HepG2 (cell line): ENCODE data around the gene DOCK10. TPM values are rescaled to one million over a fixed set of nuclear protein-coding genes. Genes with fewer than 3 reads are reported as not detected.

Experiments
- ATAC-seq: fragments of 200-7000 bp; cut with Tn5 transposase; 3 replicates; pipeline ENCODE4 v1.9.1; 2020; ENCODE audit warnings: mild to moderate bottlenecking, moderate library complexity
- BruUV-seq: library from RNA; stranded (reverse); fragments of 400-500 nt; replicated peaks from 2 replicates; lab custom pipeline; 2021; lab: Mats Ljungman, UMichigan
- CTCF ChIA-PET: fragments of 300-600 bp; formaldehyde crosslinking; extraction: SDS; loops from one replicate; lab custom pipeline; 2021; ENCODE audit warnings: low total read pairs, inconsistent platforms, low intra/inter-chr PET ratio; lab: Yijun Ruan, JAX
- POLR2A ChIA-PET: fragments of 350-600 bp; sonication (Branson Sonifier 250); formaldehyde crosslinking; loops from one replicate; lab custom pipeline; 2020; ENCODE audit warnings: antibody characterized with exemption, inconsistent platforms; lab: Yijun Ruan, JAX
- DNase-seq: peaks from one replicate; pipeline ENCODE4 v3.0.0-alpha.2; 2015; ENCODE audit warnings: low spot score
- FAIRE-seq: peaks from 3 replicates; lab custom pipeline; 2011; peaks lifted over from hg19 to GRCh38; lab: Jason Lieb, UNC
- H2AFZ ChIP-seq: one replicate; pipeline ENCODE4 v1.6.1; 2011; ENCODE audit warnings: low read length, inconsistent platforms
- H3K27ac ChIP-seq: fragments of 300-600 bp; 3 replicates; pipeline ENCODE4 v1.8.0; 2011; ENCODE audit warnings: mixed run types, mild to moderate bottlenecking, mixed read lengths, low read length, inconsistent platforms; ENCODE audit not compliant: insufficient read depth; ENCODE audit errors: extremely low read length
- H3K27me3 ChIP-seq, 2 experiments: fragments of 200-600 bp in 1 of 2; 2 replicates in 1 of 2; 3 replicates in 1 of 2; pipeline versions ENCODE4 v1.6.0 to v1.8.0; 2011; ENCODE audit warnings: low read length in 2 of 2, mild to moderate bottlenecking in 2 of 2, moderate library complexity in 2 of 2, inconsistent platforms in 1 of 2; ENCODE audit not compliant: insufficient read depth in 2 of 2, control insufficient read depth in 1 of 2
- H3K36me3 ChIP-seq, 2 experiments: fragments of 200-600 bp in 1 of 2; replicated peaks in 1 of 2; 2 replicates in 1 of 2; 3 replicates in 1 of 2; pipeline versions ENCODE4 v1.5.1 to v1.8.0; 2011; ENCODE audit warnings: low read length in 2 of 2, inconsistent platforms in 1 of 2; ENCODE audit not compliant: insufficient read depth in 2 of 2, control insufficient read depth in 1 of 2
- H3K4me1 ChIP-seq: 2 replicates; pipeline ENCODE4 v1.5.1; 2012; ENCODE audit warnings: low read length, inconsistent platforms; ENCODE audit not compliant: insufficient read depth
- H3K4me2 ChIP-seq: 2 replicates; pipeline ENCODE4 v1.6.0; 2011; ENCODE audit warnings: low read depth, low read length, inconsistent platforms
- H3K4me3 ChIP-seq, 3 experiments: fragments of 200-600 bp in 1 of 3; sonication (generic), shearing (Covaris generic) in 1 of 3; replicated peaks in 1 of 3; 2 replicates each; pipeline ENCODE4 v1.5.1; 2011 to 2016; ENCODE audit warnings: low read length in 3 of 3, inconsistent platforms in 2 of 3, low read depth in 2 of 3, mild to moderate bottlenecking in 2 of 3, control low read depth in 1 of 3, mixed read lengths in 1 of 3; ENCODE audit not compliant: insufficient read depth in 1 of 3
- H3K79me2 ChIP-seq: one replicate; pipeline ENCODE4 v1.6.1; 2011; ENCODE audit warnings: low read length, inconsistent platforms; ENCODE audit not compliant: insufficient read depth
- H3K9ac ChIP-seq: 2 replicates; pipeline ENCODE4 v1.6.0; 2011; ENCODE audit warnings: mild to moderate bottlenecking, low read depth, low read length, inconsistent platforms; ENCODE audit not compliant: insufficient read depth
- H3K9me3 ChIP-seq: 2 replicates; pipeline ENCODE4 v1.5.1; 2012; ENCODE audit warnings: mild to moderate bottlenecking, low read length
- H4K20me1 ChIP-seq: 2 replicates; pipeline ENCODE4 v1.6.0; 2011; ENCODE audit warnings: inconsistent platforms, mild to moderate bottlenecking, low read length, moderate library complexity; ENCODE audit not compliant: insufficient read depth
- DNMT3B ChIP-seq: conservative IDR thresholded peaks from 2 replicates; pipeline ENCODE4 v1.6.1; 2016; ENCODE audit warnings: missing biosample characterization, control low read depth
- HNRNPK ChIP-seq: fragments of 200-400 bp; formaldehyde crosslinking; IDR thresholded peaks from 2 replicates; pipeline ENCODE4 v1.6.1; 2018; ENCODE audit warnings: low read length, low read depth, moderate library complexity, mild to moderate bottlenecking; ENCODE audit not compliant: poor library complexity, severe bottlenecking
- HOXA5 ChIP-seq: sonication (generic); formaldehyde crosslinking; IDR thresholded peaks from 2 replicates; pipeline ENCODE4 v1.4.0; 2020; ENCODE audit warnings: missing genetic modification reagents
- NFIB ChIP-seq: sonication (generic); formaldehyde crosslinking; IDR thresholded peaks from 2 replicates; pipeline ENCODE4 v1.9.0; 2021; ENCODE audit warnings: missing genetic modification reagents, mild to moderate bottlenecking, borderline replicate concordance
- NONO ChIP-seq, 2 experiments: fragments of 450-650 bp in 1 of 2; sonication (generic) in 1 of 2; formaldehyde crosslinking in 1 of 2; IDR thresholded peaks in 1 of 2; conservative IDR thresholded peaks in 1 of 2; 2 replicates each; pipeline versions ENCODE4 v1.6.1 to v1.8.0; 2017 to 2022; ENCODE audit warnings: mild to moderate bottlenecking in 1 of 2, missing genetic modification reagents in 1 of 2, moderate library complexity in 1 of 2
- RORA ChIP-seq: sonication (generic); formaldehyde crosslinking; IDR thresholded peaks from 2 replicates; pipeline ENCODE4 v1.5.0; 2020; ENCODE audit warnings: mild to moderate bottlenecking, missing genetic modification reagents, moderate library complexity
- SSRP1 ChIP-seq: IDR thresholded peaks from 2 replicates; pipeline ENCODE4 v1.6.1; 2016; ENCODE audit warnings: control low read depth
- ZFP37 ChIP-seq: sonication (generic); formaldehyde crosslinking; IDR thresholded peaks from 2 replicates; pipeline ENCODE4 v1.4.0; 2020; ENCODE audit warnings: missing genetic modification reagents, borderline replicate concordance
- ZNF121 ChIP-seq: sonication (generic); formaldehyde crosslinking; IDR thresholded peaks from 2 replicates; pipeline ENCODE4 v1.5.0; 2020; ENCODE audit warnings: mild to moderate bottlenecking, missing genetic modification reagents
- ZNF44 ChIP-seq: sonication (generic); formaldehyde crosslinking; IDR thresholded peaks from 2 replicates; pipeline ENCODE4 v1.5.1; 2020; ENCODE audit warnings: mild to moderate bottlenecking, missing genetic modification reagents
- ZNF709 ChIP-seq: sonication (generic); formaldehyde crosslinking; IDR thresholded peaks from 2 replicates; pipeline ENCODE4 v1.5.0; 2020; ENCODE audit warnings: mild to moderate bottlenecking, missing genetic modification reagents
- WGBS: methylation state at CpG from one replicate; pipeline ENCODE4 v1.1.6; 2017; ENCODE audit warnings: low lambda C conversion rate; 5-methylcytosine and 5-hydroxymethylcytosine counted together
- in situ Hi-C: cut with HindIII; loops from 2 replicates; pipeline ENCODE4 v1.10.0; 2017; ENCODE audit warnings: low pct_unique_long_range_greater_than_20kb; ENCODE audit not compliant: extremely low pct_ligation_motif_present
- intact Hi-C: fragments of 100-400 bp; cut with micrococcal nuclease; formaldehyde crosslinking; loops from one replicate; pipeline ENCODE4 v1.10.0; 2022; ENCODE audit not compliant: unreplicated experiment
- polyA plus RNA-seq, 8 experiments: library from polyadenylated mRNA; depleted of rRNA in 3 of 8; stranded (reverse) in 7 of 8; unstranded in 1 of 8; fragments of >200 nt; fragmentation: Illumina TruSeq in 4 of 8; extraction: Trizol in 4 of 8; gene quantifications; 2 replicates each; pipeline versions ENCODE4 v1.2.1 to v1.2.3, GENCODE V29; 2011 to 2016; ENCODE audit warnings: low read depth in 4 of 8, missing spikeins in 1 of 8, mixed read lengths in 1 of 8; ENCODE audit not compliant: insufficient read depth in 1 of 8
- total RNA-seq, 5 experiments: library from RNA; depleted of rRNA; stranded (reverse); fragments of >200 nt; fragmentation: Illumina TruSeq; extraction: Trizol; gene quantifications; 2 replicates each; pipeline ENCODE4 v1.2.3, GENCODE V29; 2016; ENCODE audit warnings: low read depth in 1 of 5
- TF ChIP-seq, protein P1 (sequence below): sonication (generic); formaldehyde crosslinking; IDR thresholded peaks from 2 replicates; pipeline ENCODE4 v1.4.0; 2020; ENCODE audit warnings: missing genetic modification reagents
- TF ChIP-seq, protein P2 (sequence below): sonication (generic); formaldehyde crosslinking; IDR thresholded peaks from 2 replicates; pipeline ENCODE4 v1.5.1; 2020; ENCODE audit warnings: mild to moderate bottlenecking, missing genetic modification reagents, moderate library complexity
- TF ChIP-seq, protein P3 (sequence below): sonication (generic); formaldehyde crosslinking; IDR thresholded peaks from 2 replicates; pipeline ENCODE4 v1.5.1; 2020; ENCODE audit warnings: missing genetic modification reagents, mild to moderate bottlenecking, borderline replicate concordance
- TF ChIP-seq, protein P4 (sequence below): sonication (generic); formaldehyde crosslinking; IDR thresholded peaks from 2 replicates; pipeline ENCODE4 v1.8.0; 2022; ENCODE audit warnings: mild to moderate bottlenecking, missing genetic modification reagents

Gene DOCK10
- total and polyA plus RNA-seq, 2 of the 13 experiments (the other 11 are each of a cell fraction or from before 2014, with no cell fraction given), result not detected

DNA sequence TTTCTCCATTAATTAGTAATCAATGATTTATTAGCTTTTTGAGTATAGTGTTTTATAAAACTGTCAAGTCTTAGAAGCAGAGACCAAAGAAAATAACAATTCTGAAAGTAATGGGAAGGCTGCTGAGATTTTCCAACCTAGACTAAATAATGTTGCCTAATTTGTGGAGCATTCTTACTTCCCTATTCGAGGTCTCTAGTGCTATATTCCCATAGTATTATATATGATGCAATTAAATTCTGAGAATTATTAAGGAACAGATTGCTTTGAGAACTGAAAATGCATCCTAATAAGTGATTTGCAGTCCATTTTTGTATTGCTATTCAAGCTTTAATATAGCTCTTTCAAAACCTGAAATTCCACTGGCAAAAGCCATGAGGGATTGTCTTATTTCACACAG lies 27.7 kb upstream of the DOCK10 start (continued):
- TF ChIP-seq HNRNPK, result no peak

DNA sequence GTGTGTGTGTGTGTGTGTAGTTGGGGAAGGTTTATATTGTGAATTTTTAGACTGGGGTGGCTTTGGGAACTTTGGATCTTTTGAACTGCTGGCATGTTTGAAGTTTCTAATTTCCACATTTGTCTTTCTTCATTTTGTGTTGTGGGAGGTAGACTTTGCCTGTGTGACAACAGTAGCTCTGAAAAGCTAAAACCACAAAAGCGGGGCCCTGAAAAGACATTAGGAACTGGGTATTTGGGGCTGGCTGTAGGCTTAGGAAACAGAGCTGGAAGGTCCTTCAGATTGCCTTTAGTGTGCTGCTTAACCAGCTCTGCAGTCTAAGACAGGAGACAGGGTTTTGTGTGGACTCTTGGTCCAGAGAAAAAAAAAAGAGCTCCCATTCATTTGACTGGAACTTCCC lies 27.2 kb upstream of the DOCK10 start:
- no peaks in the 10 kb centered on the region; a peak in 1 of 5 replicates for H3K36me3 ChIP-seq
- WGBS, result 15% methylated on average over 1 of the region's 1 CpG
- no peak overlapping the region for H3K9ac ChIP-seq
- no peak for DNase-seq
- no peak overlapping the region for H3K27ac ChIP-seq
- in situ Hi-C loops (no loop called here), intact Hi-C loops (no loop called here)
- POLR2A ChIA-PET, result no interaction called here
- FAIRE-seq, result no peak
- H3K9me3 ChIP-seq, result peaks cover 39% of the 10 kb centered on the region
- no peaks in the 10 kb centered on the region for H3K27me3 ChIP-seq
- no peak overlapping the region for H3K4me2 ChIP-seq
- TF ChIP-seq NONO (IDR thresholded peaks at IDR 0.05) (no peak), NONO (CRISPR knock-in tag; conservative IDR thresholded peaks at IDR 0.05) (no peak), NFIB (CRISPR knock-in tag) (no peak), ZNF121 (CRISPR knock-in tag) (no peak), HOXA5 (CRISPR knock-in tag) (no peak), DNMT3B (no peak), RORA (no peak), ZNF44 (no peak), ZFP37 (CRISPR knock-in tag) (no peak), ZNF709 (CRISPR knock-in tag) (no peak), SSRP1 (CRISPR knock-in tag) (no peak)
- TF ChIP-seq, protein P1, sequence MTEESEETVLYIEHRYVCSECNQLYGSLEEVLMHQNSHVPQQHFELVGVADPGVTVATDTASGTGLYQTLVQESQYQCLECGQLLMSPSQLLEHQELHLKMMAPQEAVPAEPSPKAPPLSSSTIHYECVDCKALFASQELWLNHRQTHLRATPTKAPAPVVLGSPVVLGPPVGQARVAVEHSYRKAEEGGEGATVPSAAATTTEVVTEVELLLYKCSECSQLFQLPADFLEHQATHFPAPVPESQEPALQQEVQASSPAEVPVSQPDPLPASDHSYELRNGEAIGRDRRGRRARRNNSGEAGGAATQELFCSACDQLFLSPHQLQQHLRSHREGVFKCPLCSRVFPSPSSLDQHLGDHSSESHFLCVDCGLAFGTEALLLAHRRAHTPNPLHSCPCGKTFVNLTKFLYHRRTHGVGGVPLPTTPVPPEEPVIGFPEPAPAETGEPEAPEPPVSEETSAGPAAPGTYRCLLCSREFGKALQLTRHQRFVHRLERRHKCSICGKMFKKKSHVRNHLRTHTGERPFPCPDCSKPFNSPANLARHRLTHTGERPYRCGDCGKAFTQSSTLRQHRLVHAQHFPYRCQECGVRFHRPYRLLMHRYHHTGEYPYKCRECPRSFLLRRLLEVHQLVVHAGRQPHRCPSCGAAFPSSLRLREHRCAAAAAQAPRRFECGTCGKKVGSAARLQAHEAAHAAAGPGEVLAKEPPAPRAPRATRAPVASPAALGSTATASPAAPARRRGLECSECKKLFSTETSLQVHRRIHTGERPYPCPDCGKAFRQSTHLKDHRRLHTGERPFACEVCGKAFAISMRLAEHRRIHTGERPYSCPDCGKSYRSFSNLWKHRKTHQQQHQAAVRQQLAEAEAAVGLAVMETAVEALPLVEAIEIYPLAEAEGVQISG (CRISPR knock-in tag), result no peak
- TF ChIP-seq, protein P2, sequence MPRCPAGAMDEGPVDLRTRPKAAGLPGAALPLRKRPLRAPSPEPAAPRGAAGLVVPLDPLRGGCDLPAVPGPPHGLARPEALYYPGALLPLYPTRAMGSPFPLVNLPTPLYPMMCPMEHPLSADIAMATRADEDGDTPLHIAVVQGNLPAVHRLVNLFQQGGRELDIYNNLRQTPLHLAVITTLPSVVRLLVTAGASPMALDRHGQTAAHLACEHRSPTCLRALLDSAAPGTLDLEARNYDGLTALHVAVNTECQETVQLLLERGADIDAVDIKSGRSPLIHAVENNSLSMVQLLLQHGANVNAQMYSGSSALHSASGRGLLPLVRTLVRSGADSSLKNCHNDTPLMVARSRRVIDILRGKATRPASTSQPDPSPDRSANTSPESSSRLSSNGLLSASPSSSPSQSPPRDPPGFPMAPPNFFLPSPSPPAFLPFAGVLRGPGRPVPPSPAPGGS, result no peak
- TF ChIP-seq, protein P3, sequence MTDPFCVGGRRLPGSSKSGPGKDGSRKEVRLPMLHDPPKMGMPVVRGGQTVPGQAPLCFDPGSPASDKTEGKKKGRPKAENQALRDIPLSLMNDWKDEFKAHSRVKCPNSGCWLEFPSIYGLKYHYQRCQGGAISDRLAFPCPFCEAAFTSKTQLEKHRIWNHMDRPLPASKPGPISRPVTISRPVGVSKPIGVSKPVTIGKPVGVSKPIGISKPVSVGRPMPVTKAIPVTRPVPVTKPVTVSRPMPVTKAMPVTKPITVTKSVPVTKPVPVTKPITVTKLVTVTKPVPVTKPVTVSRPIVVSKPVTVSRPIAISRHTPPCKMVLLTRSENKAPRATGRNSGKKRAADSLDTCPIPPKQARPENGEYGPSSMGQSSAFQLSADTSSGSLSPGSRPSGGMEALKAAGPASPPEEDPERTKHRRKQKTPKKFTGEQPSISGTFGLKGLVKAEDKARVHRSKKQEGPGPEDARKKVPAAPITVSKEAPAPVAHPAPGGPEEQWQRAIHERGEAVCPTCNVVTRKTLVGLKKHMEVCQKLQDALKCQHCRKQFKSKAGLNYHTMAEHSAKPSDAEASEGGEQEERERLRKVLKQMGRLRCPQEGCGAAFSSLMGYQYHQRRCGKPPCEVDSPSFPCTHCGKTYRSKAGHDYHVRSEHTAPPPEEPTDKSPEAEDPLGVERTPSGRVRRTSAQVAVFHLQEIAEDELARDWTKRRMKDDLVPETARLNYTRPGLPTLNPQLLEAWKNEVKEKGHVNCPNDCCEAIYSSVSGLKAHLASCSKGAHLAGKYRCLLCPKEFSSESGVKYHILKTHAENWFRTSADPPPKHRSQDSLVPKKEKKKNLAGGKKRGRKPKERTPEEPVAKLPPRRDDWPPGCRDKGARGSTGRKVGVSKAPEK (CRISPR knock-in tag), result no peak
- TF ChIP-seq, protein P4, sequence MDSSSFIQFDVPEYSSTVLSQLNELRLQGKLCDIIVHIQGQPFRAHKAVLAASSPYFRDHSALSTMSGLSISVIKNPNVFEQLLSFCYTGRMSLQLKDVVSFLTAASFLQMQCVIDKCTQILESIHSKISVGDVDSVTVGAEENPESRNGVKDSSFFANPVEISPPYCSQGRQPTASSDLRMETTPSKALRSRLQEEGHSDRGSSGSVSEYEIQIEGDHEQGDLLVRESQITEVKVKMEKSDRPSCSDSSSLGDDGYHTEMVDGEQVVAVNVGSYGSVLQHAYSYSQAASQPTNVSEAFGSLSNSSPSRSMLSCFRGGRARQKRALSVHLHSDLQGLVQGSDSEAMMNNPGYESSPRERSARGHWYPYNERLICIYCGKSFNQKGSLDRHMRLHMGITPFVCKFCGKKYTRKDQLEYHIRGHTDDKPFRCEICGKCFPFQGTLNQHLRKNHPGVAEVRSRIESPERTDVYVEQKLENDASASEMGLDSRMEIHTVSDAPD (CRISPR knock-in tag), result no peak
- BruUV-seq, result no TSS peak
- H2AFZ ChIP-seq, result no peak overlapping the region
- no peaks in the 10 kb centered on the region for H3K79me2 ChIP-seq
- ATAC-seq, result no peak
- H3K4me1 ChIP-seq, result no peaks in the 10 kb centered on the region
- H4K20me1 ChIP-seq, result no peaks in the 10 kb centered on the region
- CTCF ChIA-PET, result no interaction called here
- no peak overlapping the region for H3K4me3 ChIP-seq
